Testis (tissue), 2 donors: ENCODE data around the gene EMC6.

Experiments used
- CTCF ChIP-seq, 3 experiments: fragments of 450-650 bp in 2 of 3; fragments of 200-600 bp in 1 of 3; sonication (generic) in 1 of 3; IDR thresholded peaks; one replicate each; pipeline ENCODE4 v1.5.1; 2016 to 2019; ENCODE audit warnings: antibody characterized with exemption in 3 of 3, mild to moderate bottlenecking in 2 of 3, moderate library complexity in 1 of 3
- POLR2A ChIP-seq: fragments of 450-650 bp; IDR thresholded peaks from one replicate; pipeline ENCODE4 v1.6.1; 2017; ENCODE audit warnings: antibody characterized with exemption, mild to moderate bottlenecking, moderate library complexity

GRCh38 chr17:3636908-3637373 lies 31.7 kb upstream of the EMC6 start:
- no peak for TF ChIP-seq CTCF (IDR thresholded peaks at IDR 0.05)
- no peak for TF ChIP-seq POLR2A
